Measurements from ENCODE around the gene DPF1.
A peak's percentile ranks its signal among the peaks of the same experiment; 100 is the strongest.
"Not testable (repeated sequence)": the region's sequence is repeated elsewhere in the genome, so short reads cannot be mapped to it uniquely, and the experiment has no call there.

Gene DPF1

DNA sequence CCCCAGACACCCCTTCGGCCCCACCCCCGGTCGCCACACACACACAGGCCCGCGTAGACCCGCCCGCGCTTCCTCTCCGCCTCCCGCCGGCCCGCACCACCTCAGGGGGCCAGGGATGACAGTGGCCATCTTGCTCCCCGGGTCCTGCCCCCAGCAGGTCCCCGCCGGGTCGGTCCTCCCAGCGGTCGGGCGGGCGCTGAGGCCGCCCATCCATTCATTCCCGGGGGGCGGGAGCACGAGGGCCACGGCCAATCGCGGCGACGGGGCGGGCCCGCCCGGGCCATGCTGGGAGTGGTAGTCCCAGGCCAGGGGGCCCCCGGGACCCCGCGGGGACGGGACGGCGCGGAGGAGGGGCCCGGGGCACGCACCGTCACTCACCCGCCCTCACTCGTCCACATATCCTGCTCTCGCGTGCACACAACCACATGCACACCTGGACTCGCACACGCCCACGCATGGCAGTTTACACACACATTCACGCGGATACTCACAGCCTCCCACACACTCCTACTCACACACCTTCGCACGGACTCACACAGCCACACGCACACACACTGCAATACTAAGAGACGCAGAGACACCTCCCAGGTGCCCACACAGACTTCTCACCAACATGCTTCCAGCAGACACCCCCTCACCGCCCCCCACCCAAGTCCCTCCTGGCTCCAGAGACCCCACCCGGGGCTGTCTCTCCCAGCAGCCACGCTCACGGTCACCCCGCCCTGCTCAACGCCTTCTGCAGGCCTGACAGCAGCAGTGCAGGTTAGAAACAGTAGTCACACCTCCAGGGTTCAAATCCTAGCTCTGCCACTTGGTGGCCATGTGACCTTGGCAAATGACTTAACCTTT is at the start of gene DPF1:
Gene DPF1 (minus strand): TSS at position 209 of the 849 bp plus-strand sequence. CDS start 80 bp downstream, at position 129.
- DNase-seq (ENCODE audit: extremely low read depth in 1 of 2, low read depth in 1 of 2), result peak in 1 of 2 donors; percentile 59

DNA sequence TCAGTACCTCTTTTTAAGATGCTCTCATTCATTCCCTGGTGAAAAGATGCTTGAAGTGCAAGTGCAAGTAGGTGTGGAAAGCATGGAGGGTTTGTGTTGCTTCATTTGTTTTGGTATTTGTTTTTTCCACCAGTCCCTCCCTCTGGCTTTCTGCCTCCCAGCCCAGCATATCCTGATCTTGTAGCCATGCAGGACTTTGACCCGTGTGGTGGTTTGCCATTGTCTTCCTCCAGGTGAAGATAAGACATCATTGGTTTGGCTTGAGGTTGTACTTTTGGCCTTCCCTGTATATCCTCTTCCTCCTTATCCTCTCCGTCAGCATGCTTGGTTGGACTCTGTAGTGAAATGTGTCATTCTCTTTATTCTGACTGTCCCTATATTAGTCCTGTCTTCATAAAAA is 49.5 kb upstream of the DPF1 start:
- DNase-seq (ENCODE audit: extremely low read depth in 1 of 2, low read depth in 1 of 2), result no peak

DNA sequence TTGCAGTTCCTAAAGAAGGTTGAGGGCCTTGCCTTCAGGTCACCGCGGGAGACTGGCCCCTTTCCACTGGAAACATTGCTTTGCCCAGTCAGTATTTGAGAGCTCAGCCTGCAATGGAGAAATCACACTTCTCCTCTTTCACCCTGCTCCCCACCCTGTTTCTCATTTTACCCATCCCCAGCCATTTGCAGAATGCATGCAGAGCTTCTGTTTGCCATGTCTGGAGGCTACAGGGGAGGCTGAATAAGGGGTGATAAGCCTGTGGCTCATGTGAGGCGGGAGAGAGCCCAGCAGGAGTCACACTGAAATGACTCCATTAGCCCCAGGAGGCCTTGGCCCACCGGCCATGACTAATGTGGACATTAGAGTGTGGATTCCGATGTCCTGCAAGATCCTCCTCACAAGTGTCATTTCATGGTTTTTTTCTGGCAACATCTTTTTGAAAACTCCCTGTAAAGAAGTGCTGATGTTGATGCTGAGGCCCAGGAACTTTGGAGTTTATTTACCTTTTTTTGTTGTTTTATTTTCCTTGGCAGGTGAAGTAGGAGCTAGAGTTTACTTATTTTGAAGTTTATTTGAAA is 46.7 kb upstream of the DPF1 start:
- no peak for DNase-seq (ENCODE audit: extremely low read depth in 1 of 2, low read depth in 1 of 2)

DNA sequence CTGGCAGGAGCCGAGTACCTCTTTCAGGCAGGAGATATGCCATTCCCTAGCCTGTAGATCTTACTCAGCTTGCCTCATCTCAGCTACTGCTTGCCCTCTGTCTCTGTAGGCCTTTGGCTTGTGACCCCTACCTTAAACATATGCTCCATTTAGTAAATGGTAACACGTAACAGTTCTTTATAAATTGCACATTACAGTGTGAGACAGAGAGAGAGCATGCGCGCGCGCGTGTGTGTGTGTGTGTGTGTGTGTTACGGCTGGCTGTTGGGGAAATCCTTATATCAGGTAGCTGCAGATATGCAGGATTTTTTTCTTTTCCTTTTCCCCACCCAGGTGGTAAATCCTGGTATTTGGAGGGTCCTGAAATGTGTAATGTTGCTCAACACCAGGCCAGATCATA is 44.5 kb upstream of the DPF1 start:
- DNase-seq (ENCODE audit: extremely low read depth in 1 of 2, low read depth in 1 of 2), result no peak

DNA sequence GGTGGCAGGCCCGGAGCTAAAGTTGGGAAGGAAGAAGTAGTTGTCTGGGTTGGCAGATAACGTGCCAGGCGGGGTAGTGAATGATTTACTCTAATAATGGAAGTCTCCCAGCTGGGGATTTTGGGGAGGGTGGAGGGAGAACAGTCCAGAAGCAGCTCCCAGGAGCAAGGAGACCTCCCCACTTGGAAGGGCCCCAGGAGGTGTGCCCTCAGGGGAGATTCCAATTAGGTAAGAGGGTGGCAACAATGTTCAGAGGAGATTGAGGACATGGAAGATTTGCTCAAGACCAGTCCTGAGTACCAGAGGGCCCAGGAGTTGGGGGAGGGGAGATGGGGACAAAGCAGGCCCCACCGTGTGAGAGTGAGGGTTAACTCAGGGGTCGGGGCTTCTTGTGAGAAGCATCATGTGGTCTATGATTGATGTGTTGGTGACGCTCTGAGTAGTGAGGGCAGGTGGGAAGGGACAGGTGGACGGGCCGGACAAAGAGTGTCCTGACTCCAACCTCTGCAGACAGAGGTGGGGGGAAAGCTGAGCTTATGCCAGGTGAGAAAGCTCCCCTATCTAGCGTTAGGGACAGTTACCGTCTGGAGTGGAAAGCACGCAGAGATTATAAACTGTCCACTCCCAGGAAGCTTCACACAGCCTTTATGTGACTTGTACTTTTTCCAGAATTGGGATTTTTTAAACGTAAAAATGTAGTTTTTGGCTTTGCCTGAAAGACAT is 43.9 kb upstream of the DPF1 start:
- no peak for DNase-seq (ENCODE audit: extremely low read depth in 1 of 2, low read depth in 1 of 2)

DNA sequence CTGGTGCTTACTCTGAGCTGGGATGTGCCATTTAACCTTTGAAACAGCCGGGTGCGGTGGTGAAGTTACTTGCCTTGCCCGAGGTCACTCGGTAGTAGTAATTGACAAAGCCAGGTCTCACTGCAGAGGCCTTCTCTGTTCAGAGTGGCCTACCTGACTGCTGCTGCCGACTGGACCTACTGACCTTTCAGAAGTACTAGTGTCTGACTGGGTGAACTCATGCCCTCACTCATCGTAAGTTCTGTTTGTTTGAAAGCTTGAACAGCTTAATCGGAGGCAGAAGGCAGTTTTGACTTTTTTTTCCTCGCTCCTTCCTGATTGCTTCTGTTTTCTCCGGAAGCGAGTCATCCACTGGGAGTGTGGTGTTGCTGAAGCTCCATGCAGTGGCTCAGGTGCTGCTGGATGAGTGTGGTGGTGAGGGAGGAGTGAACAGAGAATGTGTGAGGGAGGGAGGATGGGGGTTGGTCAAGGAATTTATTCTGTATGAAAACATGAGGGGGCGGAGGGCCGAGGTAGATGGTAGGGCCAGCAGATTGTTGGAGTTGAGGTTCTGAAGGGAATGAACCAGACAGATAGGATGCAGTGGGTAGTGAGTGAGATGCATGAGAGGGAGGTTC is 43.1 kb upstream of the DPF1 start:
- no peak for DNase-seq (ENCODE audit: extremely low read depth in 1 of 2, low read depth in 1 of 2)

DNA sequence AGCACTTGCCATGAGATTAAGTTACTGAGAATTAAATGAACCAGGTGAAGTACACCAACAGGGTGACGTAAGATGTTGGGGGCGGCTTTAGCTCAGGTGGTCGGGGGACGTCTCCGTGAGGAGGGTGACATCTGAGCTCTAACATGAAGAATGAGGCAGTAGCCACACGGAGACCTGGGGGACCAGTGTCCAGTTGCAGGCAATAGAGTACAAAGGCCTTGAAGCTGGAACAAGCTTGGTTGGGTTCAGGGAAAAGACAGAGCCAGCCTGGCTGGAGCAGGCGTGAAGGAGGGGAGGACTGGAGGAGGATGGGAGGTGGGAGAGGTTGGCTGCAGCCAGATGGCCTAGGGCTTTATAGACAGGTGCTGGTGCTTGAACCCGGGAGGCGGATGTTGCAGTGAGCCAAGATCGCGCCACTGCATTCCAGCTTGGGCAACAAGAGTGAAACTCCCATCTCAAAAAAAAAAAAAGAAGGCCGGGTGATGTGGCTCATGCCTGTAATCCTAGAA is 42.0 kb upstream of the DPF1 start:
- no peak for DNase-seq (ENCODE audit: extremely low read depth in 1 of 2, low read depth in 1 of 2)

DNA sequence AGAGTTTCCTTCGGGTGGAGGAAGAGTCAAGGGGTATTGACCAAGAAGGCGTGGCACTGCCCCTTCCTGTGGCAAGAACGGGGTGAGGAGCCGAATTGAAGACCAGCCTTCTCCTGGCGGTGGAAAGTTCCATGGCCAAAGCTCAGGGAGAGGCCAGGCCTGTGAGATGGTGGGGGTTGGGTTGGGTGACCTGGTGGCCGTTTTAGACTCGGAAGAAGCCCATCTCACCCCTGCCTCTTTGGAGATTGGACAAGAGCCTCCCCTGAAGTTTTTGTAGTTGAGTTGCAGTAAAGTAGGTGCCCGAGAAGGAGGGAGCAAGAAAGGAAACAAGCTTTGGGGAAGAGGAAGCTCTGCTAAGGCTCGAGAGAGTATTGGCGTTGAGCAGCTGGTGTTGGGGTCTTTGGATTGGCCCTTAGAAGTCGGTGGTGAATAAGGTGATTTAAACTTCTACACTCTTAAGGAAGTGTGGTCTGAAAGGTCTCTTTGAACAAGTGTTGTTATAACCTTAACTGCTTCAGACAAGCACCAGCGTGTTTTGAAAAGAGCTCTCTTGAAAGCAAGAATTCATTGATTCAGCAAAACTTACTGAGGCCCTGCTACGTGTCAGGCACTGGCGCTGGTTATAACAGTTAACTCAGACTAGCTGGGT is 41.3 kb upstream of the DPF1 start:
- no peak for DNase-seq (ENCODE audit: extremely low read depth in 1 of 2, low read depth in 1 of 2)

DNA sequence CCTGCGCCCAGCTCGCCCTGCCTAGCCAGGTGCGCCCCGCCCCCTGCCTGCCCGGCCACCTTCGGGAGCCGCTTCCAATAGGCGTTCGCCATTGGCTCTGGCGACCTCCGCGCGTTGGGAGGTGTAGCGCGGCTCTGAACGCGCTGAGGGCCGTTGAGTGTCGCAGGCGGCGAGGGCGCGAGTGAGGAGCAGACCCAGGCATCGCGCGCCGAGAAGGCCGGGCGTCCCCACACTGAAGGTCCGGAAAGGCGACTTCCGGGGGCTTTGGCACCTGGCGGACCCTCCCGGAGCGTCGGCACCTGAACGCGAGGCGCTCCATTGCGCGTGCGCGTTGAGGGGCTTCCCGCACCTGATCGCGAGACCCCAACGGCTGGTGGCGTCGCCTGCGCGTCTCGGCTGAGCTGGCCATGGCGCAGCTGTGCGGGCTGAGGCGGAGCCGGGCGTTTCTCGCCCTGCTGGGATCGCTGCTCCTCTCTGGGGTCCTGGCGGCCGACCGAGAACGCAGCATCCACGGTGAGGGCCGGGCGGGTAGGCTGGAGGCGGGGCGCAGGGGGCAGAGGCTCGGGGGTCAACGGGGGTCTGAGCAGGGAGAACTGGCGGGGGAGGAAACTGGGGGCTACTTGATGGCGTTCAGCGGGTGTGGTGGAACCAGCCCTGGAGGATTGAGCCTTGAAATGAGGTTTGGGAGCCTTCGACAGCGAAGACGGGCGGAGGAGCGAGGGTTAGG is 40.6 kb upstream of the DPF1 start, which contains the start of gene SPINT2:
Gene SPINT2 (plus strand): TSS at position 88 of the 727 bp plus-strand sequence. CDS start 320 bp downstream, at position 408.
- DNase-seq (ENCODE audit: extremely low read depth in 1 of 2, low read depth in 1 of 2), result peak in 1 of 2 donors; percentile 29

DNA sequence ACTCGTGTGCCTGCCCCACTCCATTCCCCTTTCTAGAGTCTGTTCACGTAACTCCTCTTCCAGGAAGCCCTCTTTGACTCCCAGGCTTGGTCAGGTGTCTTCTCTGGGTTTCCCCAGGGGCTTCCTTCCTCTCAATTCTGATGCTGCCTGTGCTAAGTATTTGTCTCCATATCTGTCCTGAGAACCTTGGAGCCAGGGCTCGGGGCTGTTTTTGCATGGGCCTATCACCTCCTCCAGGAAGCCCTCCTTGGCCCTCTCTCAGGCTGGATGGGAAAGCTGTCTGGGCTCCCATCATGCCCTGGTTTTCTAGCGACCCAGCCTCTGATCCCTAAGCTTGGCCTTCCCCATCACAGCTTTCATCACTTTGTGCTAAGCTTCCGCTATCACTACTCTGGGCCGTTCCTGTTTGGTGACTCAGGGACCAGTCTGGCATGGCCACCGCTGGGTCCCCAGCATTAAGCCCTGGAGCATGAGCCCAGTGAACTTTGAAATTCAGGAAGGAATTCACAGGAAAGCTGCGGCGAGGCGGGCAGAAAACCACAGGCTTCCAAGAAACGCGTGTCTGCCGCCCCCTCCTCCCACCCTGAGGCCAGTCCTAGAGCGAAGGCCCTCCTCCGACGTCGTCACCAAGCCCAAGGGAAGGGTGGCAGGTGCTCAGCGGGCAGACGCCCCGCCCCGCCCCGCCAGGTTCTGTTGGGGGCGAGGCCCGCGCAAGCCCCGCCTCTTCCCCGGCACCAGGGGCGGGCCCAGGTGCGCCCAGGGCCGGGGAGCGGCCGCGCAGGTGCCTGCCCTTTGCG is 39.9 kb upstream of the DPF1 start:
- peak; percentile 39 to 81 for DNase-seq (ENCODE audit: extremely low read depth in 1 of 2, low read depth in 1 of 2)

DNA sequence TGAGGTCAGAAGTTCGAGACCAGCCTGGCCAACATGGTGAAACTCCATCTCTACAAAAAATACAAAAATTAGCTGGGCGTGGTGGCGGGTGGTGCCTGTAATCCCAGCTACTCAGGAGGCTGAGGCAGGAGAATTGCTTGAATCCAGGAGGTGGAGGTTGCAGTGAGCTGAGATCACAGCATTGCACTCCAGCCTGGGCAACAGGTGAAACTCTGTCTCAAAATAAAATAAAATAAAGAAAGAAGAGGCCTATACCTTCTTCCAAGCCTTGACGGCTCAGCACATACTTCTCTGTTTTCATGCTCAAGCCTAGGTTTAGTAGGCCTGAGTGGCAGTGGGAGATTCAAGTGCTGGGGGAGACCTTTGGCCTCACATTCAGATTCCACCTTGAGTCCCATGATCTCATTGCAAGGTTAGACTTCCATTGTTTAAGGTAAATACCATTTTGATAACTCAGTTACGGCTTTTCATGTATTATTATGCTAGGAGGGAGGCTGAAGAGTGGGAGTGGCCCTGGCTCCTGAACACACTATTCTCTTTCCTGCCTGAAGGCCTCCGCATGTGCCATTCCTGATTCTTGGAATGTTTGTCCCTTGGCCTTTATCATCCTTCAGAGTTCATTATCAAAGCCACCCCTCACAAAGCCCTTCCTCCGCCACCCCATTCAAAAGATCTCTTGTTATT is 38.7 kb upstream of the DPF1 start:
- DNase-seq (ENCODE audit: extremely low read depth in 1 of 2, low read depth in 1 of 2), result no peak

DNA sequence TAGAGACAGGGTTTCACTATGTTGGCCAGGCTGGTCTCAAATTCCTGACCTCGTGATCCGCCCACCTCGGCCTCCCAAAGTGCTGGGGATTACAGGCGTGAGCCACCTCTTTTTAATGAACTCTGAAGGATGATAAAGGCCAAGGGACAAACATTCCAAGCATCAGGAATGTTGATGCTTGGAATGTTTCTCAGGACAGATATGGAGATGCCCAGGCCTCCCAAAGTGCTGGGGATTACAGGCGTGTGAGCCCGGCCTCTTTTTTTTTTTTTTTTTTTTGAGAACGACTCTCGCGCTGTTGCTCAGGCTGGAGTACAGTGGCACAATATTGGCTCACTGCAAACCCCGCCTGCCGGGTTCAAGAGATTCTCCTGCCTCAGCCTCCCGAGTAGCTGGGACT is 37.9 kb upstream of the DPF1 start:
- not testable (repeated sequence) for DNase-seq (ENCODE audit: extremely low read depth in 1 of 2, low read depth in 1 of 2)

DNA sequence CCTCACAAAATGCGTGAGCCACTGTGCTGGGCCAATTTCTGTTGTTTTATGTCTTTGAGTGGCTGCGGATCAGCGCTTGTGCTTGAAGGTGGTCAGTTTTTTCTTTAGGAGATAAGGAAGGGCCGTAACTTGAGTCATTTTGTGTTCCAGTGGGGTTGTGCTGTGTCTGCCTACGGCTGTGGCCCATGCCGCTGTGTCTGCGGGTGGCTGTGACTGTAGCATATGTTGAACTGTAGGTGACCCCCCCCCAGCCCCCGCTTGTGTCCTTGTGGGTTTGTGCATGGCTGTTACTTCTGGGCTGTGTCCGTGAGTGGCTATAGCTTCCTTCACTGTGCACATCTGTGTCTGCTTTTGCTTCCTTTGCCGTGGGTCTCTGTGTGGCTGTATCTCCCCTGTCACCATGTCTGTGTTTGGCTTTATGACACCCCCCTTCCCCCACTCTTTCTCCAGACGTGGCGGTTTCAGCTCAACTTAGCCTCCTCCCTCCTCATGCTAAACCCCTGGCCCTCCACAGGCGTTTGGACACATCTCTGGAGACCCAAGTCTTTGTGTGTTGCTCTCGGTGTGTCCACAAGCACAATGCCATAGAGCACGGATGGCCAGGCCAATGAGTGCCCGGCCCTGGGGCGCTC is 31.5 kb upstream of the DPF1 start:
- no peak for DNase-seq (ENCODE audit: extremely low read depth in 1 of 2, low read depth in 1 of 2)

DNA sequence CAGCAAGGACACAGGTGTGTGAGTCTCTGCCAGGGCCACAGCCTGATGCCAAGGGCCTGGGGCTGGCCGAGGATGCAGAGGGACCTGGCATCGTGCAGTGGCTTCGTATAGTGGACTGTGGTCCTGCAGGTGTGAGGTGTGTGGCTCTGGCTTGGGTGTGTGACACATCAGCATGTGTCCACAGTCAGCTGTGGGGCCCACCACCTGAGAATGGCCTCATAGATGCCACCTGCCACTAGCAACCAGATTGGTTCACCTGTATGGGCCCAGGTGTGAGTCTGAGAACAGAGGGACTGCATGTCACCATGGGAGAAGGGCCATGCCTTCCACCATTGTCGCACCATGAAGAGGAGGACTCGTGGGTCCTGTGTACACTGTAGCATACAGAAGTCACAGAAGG is 29.8 kb upstream of the DPF1 start:
- no peak for DNase-seq (ENCODE audit: extremely low read depth in 1 of 2, low read depth in 1 of 2)

DNA sequence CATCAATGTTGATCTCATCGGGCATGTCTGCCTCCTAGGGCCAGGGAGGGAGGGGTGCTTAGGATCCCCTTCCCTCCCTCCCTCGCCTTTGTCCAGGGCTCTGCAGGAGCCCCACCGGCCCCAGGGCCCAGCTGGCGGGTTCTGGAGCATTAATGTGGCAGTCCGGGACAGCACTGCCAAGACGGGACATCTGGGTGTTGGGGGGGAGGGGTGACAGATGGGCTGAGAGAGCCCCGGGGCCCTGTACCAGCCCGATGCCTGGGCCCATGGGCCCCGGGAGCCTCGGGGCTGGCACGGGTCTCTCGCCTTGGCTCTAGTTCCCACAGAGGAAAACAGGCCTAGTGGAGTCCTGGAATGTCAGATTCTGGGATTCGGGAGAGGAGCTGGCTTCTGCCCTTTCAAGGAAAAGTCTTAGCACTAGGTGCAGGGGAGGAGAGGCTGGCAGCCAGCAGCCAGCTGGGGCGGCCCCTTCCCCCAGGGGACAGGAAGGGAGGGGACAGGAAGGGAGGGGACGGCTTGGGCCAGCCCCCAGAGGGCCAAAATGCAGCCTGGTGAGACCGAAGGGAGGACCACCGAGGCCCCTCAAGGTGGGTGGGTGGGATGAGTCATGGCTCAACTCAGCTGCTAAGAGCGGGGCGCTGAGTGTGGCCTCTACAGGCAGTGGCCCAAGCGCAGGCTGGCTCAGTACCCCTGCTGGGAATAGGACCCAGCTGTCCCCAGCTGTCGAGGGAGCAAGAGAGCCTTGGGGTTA is 29.1 kb upstream of the DPF1 start:
- DNase-seq (ENCODE audit: extremely low read depth in 1 of 2, low read depth in 1 of 2), result no peak

DNA sequence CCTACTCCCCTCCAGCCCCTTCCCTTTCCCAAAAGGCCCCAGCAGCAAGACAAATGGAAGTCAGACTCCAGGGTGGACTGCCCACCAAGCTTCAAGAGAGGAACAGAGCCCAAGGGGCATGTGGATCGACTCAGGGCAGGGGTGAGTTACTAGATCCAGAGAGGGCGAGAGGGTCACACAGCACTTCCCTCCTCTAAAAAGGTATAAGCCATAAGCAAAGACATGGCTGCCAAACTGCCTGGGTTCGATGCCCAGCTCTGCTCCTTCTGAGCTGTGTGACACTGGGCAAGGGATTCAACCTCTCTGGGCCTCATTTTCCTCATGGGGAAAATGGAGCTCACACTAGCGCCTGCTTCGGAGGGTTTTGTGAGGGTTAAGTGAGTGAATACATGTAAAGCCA is 28.4 kb upstream of the DPF1 start:
- DNase-seq (ENCODE audit: extremely low read depth in 1 of 2, low read depth in 1 of 2), result no peak

DNA sequence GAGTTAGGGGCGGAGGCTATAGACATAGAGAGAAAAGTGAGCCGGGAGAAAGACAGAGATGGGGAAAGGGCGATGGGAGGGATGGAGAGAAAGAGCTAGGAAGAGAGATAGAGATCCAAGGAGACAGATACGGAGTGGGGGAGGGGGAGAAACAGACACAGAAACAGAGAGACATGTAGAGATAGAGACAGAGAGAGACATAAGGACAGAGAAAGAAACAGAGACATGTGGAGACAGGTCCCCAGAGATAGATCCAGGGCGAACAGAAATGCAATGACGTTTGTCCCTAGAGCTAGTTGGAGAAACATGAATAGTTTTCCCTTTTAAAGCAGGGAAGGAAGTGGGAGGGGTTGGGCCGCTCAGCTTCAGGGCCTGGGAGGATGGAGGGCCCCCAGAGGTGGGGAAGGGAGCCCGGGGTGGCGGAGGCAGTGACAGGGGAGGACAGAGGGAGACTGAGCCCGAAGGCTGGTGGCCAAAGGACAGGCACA is 27.6 kb upstream of the DPF1 start:
- no peak for DNase-seq (ENCODE audit: extremely low read depth in 1 of 2, low read depth in 1 of 2)

Measured in stimulated activated CD8-positive, alpha-beta memory T cell treated with anti-CD3 and anti-CD28 coated beads, Interleukin-7, amount 100 ng/mL, for 48 hours (primary cell).